ENCODE data around the gene PIP5KL1. TPM values are rescaled to one million over a fixed set of nuclear protein-coding genes. Genes with fewer than 3 reads are reported as not detected.

PIP5KL1 gene
- total and polyA plus RNA-seq, 2 experiments from 2014 or later, result 13.4 to 19.5 TPM

DNA sequence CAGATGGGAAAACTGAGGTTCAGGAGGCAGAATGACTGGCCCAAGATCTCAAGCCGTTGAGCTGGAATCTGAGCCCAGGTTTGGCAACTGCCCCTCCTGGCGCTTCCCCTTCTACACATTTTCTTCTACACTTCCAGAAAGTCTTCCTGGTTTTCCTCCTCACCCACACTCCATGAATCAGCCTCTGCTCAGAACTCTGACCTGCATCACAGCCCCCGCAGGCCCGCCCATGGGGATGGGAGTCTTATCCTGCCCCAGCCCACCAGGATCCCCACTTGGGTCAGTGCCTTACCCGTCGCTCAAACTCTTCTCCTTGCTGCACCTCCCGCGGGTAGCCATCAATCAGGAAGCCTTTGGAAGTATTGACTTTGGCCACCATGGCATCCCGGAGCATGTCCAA lies 59.0 kb downstream of the PIP5KL1 start:
- H3K27ac Mint-ChIP-seq, result no peak overlapping the region

More for the DNA sequence above, 59.0 kb downstream of the PIP5KL1 start:
- Mint-ChIP-seq H3K4me1 (peaks cover 20% of the 10 kb centered on the region), H3K36me3 (ENCODE audit: low read depth) (0 out of 3 replicates have a peak, but pooled peaks cover 4% of the 10 kb centered on the region), H3K27me3 (ENCODE audit: insufficient read depth, low read depth, poor library complexity) (peaks cover 15% of the 10 kb centered on the region), H3K4me3 (no peak overlapping the region; the same call in 2 of the 3 replicates), H3K9me3 (no peaks in the 10 kb centered on the region)
- ATAC-seq, result no peak
- Histone ChIP-seq H3K27me3 (ENCODE audit: insufficient read depth) (no peaks in the 10 kb centered on the region), H3F3A (replicated peaks; ENCODE audit: low read depth) (no peaks in the 10 kb centered on the region), H3K4me3 (no peak overlapping the region), H4K20me1 (replicated peaks; ENCODE audit: insufficient read depth) (no peaks in the 10 kb centered on the region), H2AFZ (no peak overlapping the region), H3K4me1 (ENCODE audit: insufficient read depth) (no peaks in the 10 kb centered on the region; the same call in 1 of the 2 replicates), H3K4me2 (no peak overlapping the region), H3K79me2 (replicated peaks; ENCODE audit: insufficient read depth) (no peaks in the 10 kb centered on the region), H3K27ac (ENCODE audit: low read depth) (no peak overlapping the region), H3K9me2 (ENCODE audit: insufficient read depth) (no peaks in the 10 kb centered on the region), H3K36me3 (ENCODE audit: insufficient read depth) (no peaks in the 10 kb centered on the region)
- TF ChIP-seq CREB1 (CRISPR knock-in tag; IDR thresholded peaks at IDR 0.05; ENCODE audit: low read depth) (no peak), ZNF331 (CRISPR knock-in tag; IDR thresholded peaks at IDR 0.05; ENCODE audit: low read depth) (no peak), POLR2AphosphoS5 (IDR thresholded peaks at IDR 0.05; ENCODE audit: low read depth) (no peak), ETS1 (IDR thresholded peaks at IDR 0.05) (no peak), NANOG (IDR thresholded peaks at IDR 0.05; ENCODE audit: borderline replicate concordance) (no peak), JUNB (IDR thresholded peaks at IDR 0.05; ENCODE audit: unreplicated experiment) (no peak)
- TF ChIP-seq, protein P1, sequence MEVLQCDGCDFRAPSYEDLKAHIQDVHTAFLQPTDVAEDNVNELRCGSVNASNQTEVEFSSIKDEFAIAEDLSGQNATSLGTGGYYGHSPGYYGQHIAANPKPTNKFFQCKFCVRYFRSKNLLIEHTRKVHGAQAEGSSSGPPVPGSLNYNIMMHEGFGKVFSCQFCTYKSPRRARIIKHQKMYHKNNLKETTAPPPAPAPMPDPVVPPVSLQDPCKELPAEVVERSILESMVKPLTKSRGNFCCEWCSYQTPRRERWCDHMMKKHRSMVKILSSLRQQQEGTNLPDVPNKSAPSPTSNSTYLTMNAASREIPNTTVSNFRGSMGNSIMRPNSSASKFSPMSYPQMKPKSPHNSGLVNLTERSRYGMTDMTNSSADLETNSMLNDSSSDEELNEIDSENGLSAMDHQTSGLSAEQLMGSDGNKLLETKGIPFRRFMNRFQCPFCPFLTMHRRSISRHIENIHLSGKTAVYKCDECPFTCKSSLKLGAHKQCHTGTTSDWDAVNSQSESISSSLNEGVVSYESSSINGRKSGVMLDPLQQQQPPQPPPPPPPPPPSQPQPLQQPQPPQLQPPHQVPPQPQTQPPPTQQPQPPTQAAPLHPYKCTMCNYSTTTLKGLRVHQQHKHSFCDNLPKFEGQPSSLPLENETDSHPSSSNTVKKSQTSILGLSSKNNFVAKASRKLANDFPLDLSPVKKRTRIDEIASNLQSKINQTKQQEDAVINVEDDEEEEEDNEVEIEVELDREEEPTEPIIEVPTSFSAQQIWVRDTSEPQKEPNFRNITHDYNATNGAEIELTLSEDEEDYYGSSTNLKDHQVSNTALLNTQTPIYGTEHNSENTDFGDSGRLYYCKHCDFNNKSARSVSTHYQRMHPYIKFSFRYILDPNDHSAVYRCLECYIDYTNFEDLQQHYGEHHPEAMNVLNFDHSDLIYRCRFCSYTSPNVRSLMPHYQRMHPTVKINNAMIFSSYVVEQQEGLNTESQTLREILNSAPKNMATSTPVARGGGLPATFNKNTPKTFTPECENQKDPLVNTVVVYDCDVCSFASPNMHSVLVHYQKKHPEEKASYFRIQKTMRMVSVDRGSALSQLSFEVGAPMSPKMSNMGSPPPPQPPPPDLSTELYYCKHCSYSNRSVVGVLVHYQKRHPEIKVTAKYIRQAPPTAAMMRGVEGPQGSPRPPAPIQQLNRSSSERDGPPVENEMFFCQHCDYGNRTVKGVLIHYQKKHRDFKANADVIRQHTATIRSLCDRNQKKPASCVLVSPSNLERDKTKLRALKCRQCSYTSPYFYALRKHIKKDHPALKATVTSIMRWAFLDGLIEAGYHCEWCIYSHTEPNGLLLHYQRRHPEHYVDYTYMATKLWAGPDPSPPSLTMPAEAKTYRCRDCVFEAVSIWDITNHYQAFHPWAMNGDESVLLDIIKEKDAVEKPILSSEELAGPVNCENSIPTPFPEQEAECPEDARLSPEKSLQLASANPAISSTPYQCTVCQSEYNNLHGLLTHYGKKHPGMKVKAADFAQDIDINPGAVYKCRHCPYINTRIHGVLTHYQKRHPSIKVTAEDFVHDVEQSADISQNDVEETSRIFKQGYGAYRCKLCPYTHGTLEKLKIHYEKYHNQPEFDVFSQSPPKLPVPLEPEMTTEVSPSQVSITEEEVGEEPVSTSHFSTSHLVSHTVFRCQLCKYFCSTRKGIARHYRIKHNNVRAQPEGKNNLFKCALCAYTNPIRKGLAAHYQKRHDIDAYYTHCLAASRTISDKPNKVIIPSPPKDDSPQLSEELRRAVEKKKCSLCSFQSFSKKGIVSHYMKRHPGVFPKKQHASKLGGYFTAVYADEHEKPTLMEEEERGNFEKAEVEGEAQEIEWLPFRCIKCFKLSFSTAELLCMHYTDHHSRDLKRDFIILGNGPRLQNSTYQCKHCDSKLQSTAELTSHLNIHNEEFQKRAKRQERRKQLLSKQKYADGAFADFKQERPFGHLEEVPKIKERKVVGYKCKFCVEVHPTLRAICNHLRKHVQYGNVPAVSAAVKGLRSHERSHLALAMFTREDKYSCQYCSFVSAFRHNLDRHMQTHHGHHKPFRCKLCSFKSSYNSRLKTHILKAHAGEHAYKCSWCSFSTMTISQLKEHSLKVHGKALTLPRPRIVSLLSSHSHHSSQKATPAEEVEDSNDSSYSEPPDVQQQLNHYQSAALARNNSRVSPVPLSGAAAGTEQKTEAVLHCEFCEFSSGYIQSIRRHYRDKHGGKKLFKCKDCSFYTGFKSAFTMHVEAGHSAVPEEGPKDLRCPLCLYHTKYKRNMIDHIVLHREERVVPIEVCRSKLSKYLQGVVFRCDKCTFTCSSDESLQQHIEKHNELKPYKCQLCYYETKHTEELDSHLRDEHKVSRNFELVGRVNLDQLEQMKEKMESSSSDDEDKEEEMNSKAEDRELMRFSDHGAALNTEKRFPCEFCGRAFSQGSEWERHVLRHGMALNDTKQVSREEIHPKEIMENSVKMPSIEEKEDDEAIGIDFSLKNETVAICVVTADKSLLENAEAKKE (CRISPR knock-in tag; IDR thresholded peaks at IDR 0.05), result no peak
- no peak for DNase-seq (ENCODE audit: low spot score)
